ENCODE measurements around the gene C12orf57.

GRCh38 chr12:6941782-6942181, 2.0 kb upstream of the C12orf57 start:
- TF ChIP-seq CTCF (optimal IDR thresholded peaks at IDR 0.05 in 1 of 3, IDR thresholded peaks at IDR 0.05 in 1 of 3, conservative IDR thresholded peaks at IDR 0.05 in 1 of 3; ENCODE audit: extremely low read depth in 1 of 3, insufficient read depth in 2 of 3, low read length in 3 of 3) (no peak), EZH2 (IDR thresholded peaks at IDR 0.05; ENCODE audit: low read length) (no peak)
